Stimulated activated naive CD8-positive, alpha-beta T cell treated with anti-CD3 and anti-CD28 coated beads, Interleukin-15, amount 100 ng/mL, for 72 hours (primary cell): Measurements from ENCODE around the gene SPRED2.

Experiments
- ATAC-seq: fragments of 150-1000 bp; cut with Tn5 transposase; 2 replicates; pipeline ENCODE4 v1.10.0; 2021; ENCODE audit warnings: mild to moderate bottlenecking, moderate library complexity
- DNase-seq, 2 donors: peaks; one replicate each; pipeline ENCODE4 v3.0.0; 2021 to 2022
- H3K27ac Mint-ChIP-seq, 2 donors: one replicate each; pipeline ENCODE4 v1.8.0; 2022; ENCODE audit warnings: mild to moderate bottlenecking in 2 of 2, mixed read lengths in 2 of 2, moderate library complexity in 2 of 2
- H3K27me3 Mint-ChIP-seq: one replicate; pipeline ENCODE4 v1.8.0; 2022; ENCODE audit warnings: mixed read lengths
- H3K4me1 Mint-ChIP-seq: one replicate; pipeline ENCODE4 v1.8.0; 2022; ENCODE audit warnings: mild to moderate bottlenecking, mixed read lengths
- H3K4me3 Mint-ChIP-seq, 2 donors: one replicate each; pipeline ENCODE4 v1.8.0; 2022; ENCODE audit warnings: mild to moderate bottlenecking in 2 of 2, mixed read lengths in 2 of 2, moderate library complexity in 1 of 2
- H3K9me3 Mint-ChIP-seq, 2 donors: one replicate each; pipeline ENCODE4 v1.8.0; 2022; ENCODE audit warnings: mixed read lengths in 2 of 2

SPRED2 gene

GRCh38 chr2:65316072-65316471 lies 116.3 kb downstream of the SPRED2 start:
- Mint-ChIP-seq H3K27ac (no peak overlapping the region), H3K4me1 (peaks cover 23% of the 10 kb centered on the region), H3K4me3 (no peak overlapping the region), H3K9me3 (no peaks in the 10 kb centered on the region), H3K27me3 (no peaks in the 10 kb centered on the region)
- DNase-seq, result no peak
- ATAC-seq, result no peak

DNA sequence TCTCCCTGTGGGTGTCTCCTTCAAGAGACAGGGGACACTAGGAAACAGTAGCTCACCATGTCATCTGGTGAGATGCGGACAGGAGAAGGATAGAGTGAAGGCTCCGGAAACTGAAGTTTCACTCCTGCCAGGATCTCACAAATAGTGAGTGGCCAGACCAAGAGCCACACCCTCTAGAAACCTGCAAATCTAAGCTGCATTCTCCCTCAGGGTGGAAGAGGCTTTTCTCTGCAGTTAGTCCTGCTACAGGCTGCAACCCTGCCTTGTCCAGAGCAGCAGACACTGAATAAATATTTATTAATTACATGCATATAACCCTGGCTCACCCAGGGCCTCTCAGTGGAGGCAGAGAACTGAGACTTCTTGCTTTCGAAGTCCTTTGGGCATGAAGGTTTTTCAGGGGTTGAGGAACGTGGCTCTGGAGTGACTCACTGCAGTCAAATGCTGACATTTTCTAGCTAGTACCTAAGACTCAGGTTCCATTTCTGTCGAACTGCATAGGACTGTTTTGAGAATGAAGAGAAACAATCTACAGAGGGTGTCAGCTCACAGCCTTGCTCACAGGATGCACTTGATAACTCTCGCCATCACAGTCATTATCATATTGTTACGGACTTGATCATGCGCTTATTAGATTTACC lies 117.5 kb downstream of the SPRED2 start:
- Mint-ChIP-seq H3K4me1 (peaks cover 13% of the 10 kb centered on the region), H3K27me3 (no peaks in the 10 kb centered on the region), H3K27ac (no peak overlapping the region), H3K9me3 (no peaks in the 10 kb centered on the region), H3K4me3 (no peak overlapping the region)
- no peak for ATAC-seq
- DNase-seq, result no peak

GRCh38 chr2:65313954-65314256 lies 118.5 kb downstream of the SPRED2 start:
- Mint-ChIP-seq H3K9me3 (no peaks in the 10 kb centered on the region), H3K4me3 (no peak overlapping the region), H3K4me1 (peaks cover 8% of the 10 kb centered on the region), H3K27ac (peak overlapping the region in 1 of 2 donors; percentile 59), H3K27me3 (no peaks in the 10 kb centered on the region)
- ATAC-seq, result no peak
- DNase-seq, result no peak

DNA sequence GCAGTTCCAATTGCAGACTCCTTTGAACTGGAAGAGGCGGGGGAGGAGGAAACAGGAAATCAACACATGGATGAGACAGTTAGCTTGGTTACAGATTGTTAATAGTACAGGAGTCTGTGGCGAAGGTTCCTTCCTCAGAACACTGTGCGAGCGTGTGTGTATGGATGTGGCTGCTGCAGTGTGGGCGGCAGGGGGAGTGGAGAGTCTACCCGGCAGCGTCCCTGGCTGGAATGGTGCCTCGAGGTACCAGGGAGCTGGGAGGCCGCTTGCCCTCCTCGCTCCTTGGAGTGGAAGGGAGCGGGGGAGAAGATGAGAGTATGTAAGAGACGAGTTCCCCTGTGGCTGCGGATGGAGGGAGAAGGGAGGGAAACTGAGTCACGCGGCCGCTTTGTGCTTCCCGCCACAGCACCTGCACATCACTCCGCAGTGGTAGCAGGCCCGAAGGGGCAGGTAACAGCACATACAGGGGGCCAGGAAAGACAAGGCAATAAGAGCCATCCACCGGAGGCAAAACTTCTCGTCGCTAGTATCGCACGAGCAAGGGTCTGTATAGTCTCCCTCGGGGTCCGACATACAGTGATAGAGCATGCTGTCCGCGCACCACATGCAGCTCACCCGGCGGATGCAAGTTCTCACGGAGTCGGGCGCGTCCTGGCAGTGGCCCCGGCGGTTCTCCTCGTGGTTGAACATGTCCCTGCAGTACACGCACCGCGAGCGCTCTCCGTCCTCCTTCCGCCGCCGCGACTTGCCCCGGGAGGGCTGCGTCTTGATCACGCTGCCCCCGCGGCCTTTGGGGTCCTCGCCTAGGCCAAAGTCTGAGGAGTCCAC lies 119.1 kb downstream of the SPRED2 start:
- Mint-ChIP-seq H3K27ac (no peak overlapping the region), H3K4me3 (no peak overlapping the region), H3K27me3 (no peaks in the 10 kb centered on the region), H3K9me3 (no peaks in the 10 kb centered on the region), H3K4me1 (peaks cover 8% of the 10 kb centered on the region)
- ATAC-seq, result no peak
- no peak for DNase-seq

DNA sequence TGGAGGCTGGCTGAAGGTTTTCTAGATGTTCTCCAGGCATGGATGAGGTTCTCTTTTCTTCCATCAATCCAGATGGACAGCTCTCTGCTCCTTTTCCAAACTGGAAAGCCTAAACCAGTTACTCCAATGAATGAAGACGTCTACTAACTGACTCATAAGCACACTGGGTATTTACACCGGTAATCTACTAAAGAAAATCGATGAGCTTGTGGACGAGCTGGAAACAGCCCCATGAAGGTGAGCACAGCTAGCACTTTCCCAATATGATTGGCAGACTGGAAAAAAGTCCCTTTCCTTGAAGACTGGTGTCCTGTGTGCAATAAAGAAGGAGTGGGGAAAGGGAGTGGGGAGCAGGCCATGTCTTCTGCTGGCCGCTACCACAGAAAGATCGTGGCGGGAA lies 120.8 kb downstream of the SPRED2 start:
- H3K4me1 Mint-ChIP-seq, result peaks cover 8% of the 10 kb centered on the region
- ATAC-seq, result no peak
- H3K27ac Mint-ChIP-seq, result no peak overlapping the region
- no peaks in the 10 kb centered on the region for H3K27me3 Mint-ChIP-seq
- H3K4me3 Mint-ChIP-seq, result no peak overlapping the region
- no peak for DNase-seq
- no peaks in the 10 kb centered on the region for H3K9me3 Mint-ChIP-seq

DNA sequence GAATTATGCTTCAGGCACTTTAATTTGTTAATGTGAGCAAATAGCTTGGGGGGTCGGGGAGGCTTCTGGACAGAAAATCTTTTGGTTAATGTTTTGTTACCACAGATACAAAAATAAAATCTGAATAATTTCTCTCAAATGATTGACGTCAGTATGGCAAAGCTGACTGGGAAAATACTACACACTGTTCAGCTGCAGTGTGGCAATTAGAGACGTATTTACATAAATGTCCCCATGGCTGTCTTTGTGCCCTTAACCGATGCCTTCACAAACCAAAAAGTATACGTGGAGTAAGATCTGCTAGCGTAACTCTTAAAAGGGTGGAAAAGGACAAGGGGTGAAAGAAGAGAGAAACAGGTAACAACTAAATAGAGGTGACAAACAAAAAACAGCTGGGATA lies 121.3 kb downstream of the SPRED2 start:
- ATAC-seq, result no peak
- Mint-ChIP-seq H3K4me3 (no peak overlapping the region), H3K27me3 (no peaks in the 10 kb centered on the region), H3K9me3 (no peaks in the 10 kb centered on the region), H3K27ac (no peak overlapping the region), H3K4me1 (peaks cover 8% of the 10 kb centered on the region)
- no peak for DNase-seq

GRCh38 chr2:65309699-65310098 lies 122.7 kb downstream of the SPRED2 start:
- H3K27me3 Mint-ChIP-seq, result no peaks in the 10 kb centered on the region

GRCh38 chr2:65305934-65306333 lies 126.5 kb downstream of the SPRED2 start:
- H3K4me3 Mint-ChIP-seq, result no peak overlapping the region
- H3K27ac Mint-ChIP-seq, result no peak overlapping the region
- H3K27me3 Mint-ChIP-seq, result peaks cover 28% of the 10 kb centered on the region
- H3K4me1 Mint-ChIP-seq, result peaks cover 25% of the 10 kb centered on the region
- DNase-seq, result no peak
- H3K9me3 Mint-ChIP-seq, result no peaks in the 10 kb centered on the region
- no peak for ATAC-seq

More at GRCh38 chr2:65309699-65310098, 122.7 kb downstream of the SPRED2 start:
- H3K4me3 Mint-ChIP-seq, result no peak overlapping the region
- ATAC-seq (no peak), DNase-seq (no peak)
- peaks cover 8% of the 10 kb centered on the region for H3K4me1 Mint-ChIP-seq
- peak overlapping the region in 1 of 2 donors; percentile 1 for H3K27ac Mint-ChIP-seq
- H3K9me3 Mint-ChIP-seq, result no peaks in the 10 kb centered on the region

DNA sequence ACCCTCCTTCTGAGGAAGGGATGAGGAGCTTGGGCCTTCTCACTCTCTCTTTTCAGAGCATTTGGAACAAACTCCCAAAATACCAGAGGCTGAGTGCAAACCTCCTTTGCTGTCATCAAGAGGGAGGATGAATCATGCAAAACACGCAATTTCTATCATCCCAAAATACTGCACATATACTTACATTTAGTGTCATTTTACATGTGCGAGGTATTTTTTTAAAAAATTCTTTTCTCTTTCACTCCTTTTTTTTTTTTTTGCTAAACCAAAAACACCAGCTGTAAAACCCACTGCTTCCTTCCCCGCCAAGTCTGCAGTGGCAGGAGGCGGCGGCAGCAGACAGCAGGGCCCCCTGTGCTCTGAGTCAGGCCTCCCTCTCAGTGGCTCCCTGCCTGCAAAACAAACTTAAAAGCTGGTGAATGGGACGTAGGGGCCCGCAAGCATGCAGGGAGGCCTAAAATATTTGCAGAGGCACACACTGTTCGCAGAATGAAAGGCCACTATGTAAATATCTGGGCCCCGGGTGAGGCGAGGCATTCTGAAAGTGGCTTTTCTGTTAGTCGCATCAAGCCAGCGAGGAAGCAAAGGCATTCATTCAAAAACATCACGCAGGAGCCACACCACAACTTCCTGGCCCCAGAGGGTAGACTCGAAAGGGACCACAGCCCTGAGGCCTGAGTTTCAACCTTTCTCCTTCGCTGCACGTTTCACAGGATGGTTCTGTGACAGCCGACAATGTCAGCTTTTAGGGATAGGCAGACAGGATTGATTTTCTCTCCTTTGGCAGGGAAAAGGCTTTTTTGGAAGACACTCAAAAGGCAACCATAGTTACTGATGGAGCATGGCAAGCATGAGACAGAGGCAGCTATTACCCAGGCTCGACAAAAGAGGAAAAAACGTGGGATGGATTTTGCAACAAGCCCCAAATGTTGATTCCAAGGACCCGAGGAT lies 131.4 kb downstream of the SPRED2 start:
- Mint-ChIP-seq H3K27me3 (peaks cover 50% of the 10 kb centered on the region), H3K4me3 (peak overlapping the region; percentile 55 to 72), H3K4me1 (peaks cover 61% of the 10 kb centered on the region), H3K9me3 (no peaks in the 10 kb centered on the region), H3K27ac (peak overlapping the region; percentile 28 to 68)
- DNase-seq (peak; percentile 84 to 92), ATAC-seq (peak; percentile 96)

- peaks cover 58% of the 10 kb centered on the region for H3K27me3 Mint-ChIP-seq
- no peak for DNase-seq
- peaks cover 61% of the 10 kb centered on the region for H3K4me1 Mint-ChIP-seq
These were observed 132.2 kb downstream of the SPRED2 start for GRCh38 chr2:65300134-65300760.

DNA sequence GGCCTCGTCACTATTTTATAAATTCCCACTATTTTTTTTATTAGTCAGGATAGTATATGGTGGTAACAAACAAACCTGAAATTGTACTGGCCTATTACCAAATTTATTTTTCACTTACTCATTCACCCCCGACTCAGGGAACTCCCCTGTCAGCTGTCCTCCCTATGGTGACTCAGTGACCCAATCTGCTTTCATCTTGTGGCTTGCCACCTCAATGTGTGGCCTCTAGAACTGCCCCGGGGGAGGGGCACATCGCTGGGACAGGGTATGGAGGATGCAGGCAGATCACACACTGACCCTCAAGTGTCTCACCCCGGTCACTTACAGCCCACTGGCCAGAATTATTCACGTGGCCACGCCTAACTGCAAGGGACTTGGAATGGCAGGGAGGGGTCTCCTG lies 133.2 kb downstream of the SPRED2 start:
- peak; percentile 69 for ATAC-seq
- peak overlapping the region; percentile 46 to 70 for H3K4me3 Mint-ChIP-seq
- peaks cover 61% of the 10 kb centered on the region for H3K4me1 Mint-ChIP-seq
- H3K9me3 Mint-ChIP-seq, result no peaks in the 10 kb centered on the region
- peak overlapping the region; percentile 21 to 84 for H3K27ac Mint-ChIP-seq
- H3K27me3 Mint-ChIP-seq, result peaks cover 68% of the 10 kb centered on the region
- DNase-seq, result peak; percentile 63 to 77

More at GRCh38 chr2:65300134-65300760, 132.2 kb downstream of the SPRED2 start:
- H3K4me3 Mint-ChIP-seq, result peak overlapping the region; percentile 55 to 72
- H3K9me3 Mint-ChIP-seq, result no peaks in the 10 kb centered on the region
- no peak for ATAC-seq
- H3K27ac Mint-ChIP-seq, result peak overlapping the region in 1 of 2 donors; percentile 8

GRCh38 chr2:65298089-65298488 lies 134.3 kb downstream of the SPRED2 start:
- DNase-seq, result no peak

GRCh38 chr2:65297544-65297943 lies 134.9 kb downstream of the SPRED2 start:
- no peak overlapping the region for H3K4me3 Mint-ChIP-seq
- DNase-seq, result no peak
- H3K9me3 Mint-ChIP-seq, result no peaks in the 10 kb centered on the region
- ATAC-seq, result no peak
- peaks cover 53% of the 10 kb centered on the region for H3K4me1 Mint-ChIP-seq
- H3K27me3 Mint-ChIP-seq, result peaks cover 71% of the 10 kb centered on the region
- no peak overlapping the region for H3K27ac Mint-ChIP-seq

More at GRCh38 chr2:65298089-65298488, 134.3 kb downstream of the SPRED2 start:
- Mint-ChIP-seq H3K9me3 (no peaks in the 10 kb centered on the region), H3K4me3 (no peak overlapping the region), H3K4me1 (peaks cover 58% of the 10 kb centered on the region), H3K27me3 (peaks cover 71% of the 10 kb centered on the region), H3K27ac (no peak overlapping the region)
- no peak for ATAC-seq

GRCh38 chr2:65296971-65297370 lies 135.4 kb downstream of the SPRED2 start:
- Mint-ChIP-seq H3K27me3 (peaks cover 66% of the 10 kb centered on the region), H3K27ac (no peak overlapping the region), H3K9me3 (no peaks in the 10 kb centered on the region), H3K4me1 (peaks cover 47% of the 10 kb centered on the region), H3K4me3 (no peak overlapping the region)
- ATAC-seq (no peak), DNase-seq (no peak)

GRCh38 chr2:65294701-65295100 lies 137.7 kb downstream of the SPRED2 start:
- peaks cover 58% of the 10 kb centered on the region for H3K27me3 Mint-ChIP-seq
- H3K27ac Mint-ChIP-seq, result peak overlapping the region in 1 of 2 donors; percentile 4
- peaks cover 24% of the 10 kb centered on the region for H3K4me1 Mint-ChIP-seq
- H3K4me3 Mint-ChIP-seq, result no peak overlapping the region
- ATAC-seq (no peak), DNase-seq (no peak)
- no peaks in the 10 kb centered on the region for H3K9me3 Mint-ChIP-seq
